GM19043 (cell line): ENCODE measurements around the gene TMED4.
"Not testable (repeated sequence)": the region's sequence is repeated elsewhere in the genome, so short reads cannot be mapped to it uniquely, and the experiment has no call there.

Source experiments
- ATAC-seq: cut with Tn5 transposase; IDR thresholded peaks from one replicate; pipeline ENCODE4 v1.9.1; 2021; ENCODE audit warnings: low read depth; ENCODE audit not compliant: unreplicated experiment

The TMED4 gene

GRCh38 chr7:44573464-44574286 lies 8.4 kb downstream of the TMED4 start, which contains the start of gene DDX56:
Gene DDX56 (minus strand): TSS chr7:44573908. CDS start chr7:44573895, 13 bp downstream.
- ATAC-seq = peak; percentile 90

- no peak for ATAC-seq
Observed at GRCh38 chr7:44572771-44573170, 9.3 kb downstream of the TMED4 start.

- no peak for ATAC-seq
Observed at GRCh38 chr7:44569959-44570358, 12.1 kb downstream of the TMED4 start.

GRCh38 chr7:44568771-44569560 lies 13.1 kb downstream of the TMED4 start:
- no peak for ATAC-seq

GRCh38 chr7:44567884-44568283 lies 14.1 kb downstream of the TMED4 start:
- ATAC-seq = no peak

GRCh38 chr7:44566680-44567079 lies 15.4 kb downstream of the TMED4 start:
- no peak for ATAC-seq

GRCh38 chr7:44565795-44566559 lies 16.1 kb downstream of the TMED4 start:
- peak; percentile 34 for ATAC-seq

GRCh38 chr7:44565097-44565794 lies 16.8 kb downstream of the TMED4 start:
- peak; percentile 53 for ATAC-seq

GRCh38 chr7:44564606-44565005 lies 17.4 kb downstream of the TMED4 start:
- no peak for ATAC-seq

GRCh38 chr7:44563171-44563679 lies 18.8 kb downstream of the TMED4 start:
- no peak for ATAC-seq

- not testable (repeated sequence) for ATAC-seq
Observed at GRCh38 chr7:44562622-44562962, 19.4 kb downstream of the TMED4 start.

GRCh38 chr7:44561962-44562621 lies 19.9 kb downstream of the TMED4 start:
- no peak for ATAC-seq

GRCh38 chr7:44561481-44561880 lies 20.6 kb downstream of the TMED4 start:
- ATAC-seq = no peak

GRCh38 chr7:44559485-44559884 lies 22.5 kb downstream of the TMED4 start:
- no peak for ATAC-seq

- ATAC-seq = no peak
Observed at GRCh38 chr7:44557485-44557884, 24.5 kb downstream of the TMED4 start.

- ATAC-seq = no peak
Observed at GRCh38 chr7:44555350-44555749, 26.7 kb downstream of the TMED4 start.

GRCh38 chr7:44552473-44553005 lies 29.5 kb downstream of the TMED4 start:
- ATAC-seq = not testable (repeated sequence)

- no peak for ATAC-seq
Observed at GRCh38 chr7:44549457-44549856, 32.6 kb downstream of the TMED4 start.

GRCh38 chr7:44548893-44549292 lies 33.1 kb downstream of the TMED4 start:
- no peak for ATAC-seq
